K562 (cell line): ENCODE data around the gene UFC1. TPM values are rescaled to one million over a fixed set of nuclear protein-coding genes. Genes with fewer than 3 reads are reported as not detected.
A peak's percentile ranks its signal among the peaks of the same experiment; 100 is the strongest.

Experiments
- CTCF ChIP-seq, 3 experiments: IDR thresholded peaks in 2 of 3; conservative IDR thresholded peaks in 1 of 3; 2 replicates each; pipeline ENCODE4 v1.5.1; 2011 to 2012; ENCODE audit warnings: low read length in 3 of 3, mild to moderate bottlenecking in 3 of 3, control low read depth in 2 of 3, improper control_type of control experiment in 1 of 3, inconsistent platforms in 1 of 3, low read depth in 1 of 3, mixed read lengths in 1 of 3, moderate library complexity in 1 of 3; ENCODE audit not compliant: insufficient read depth in 2 of 3
- DPF2 ChIP-seq: fragments of 450-650 bp; IDR thresholded peaks from 2 replicates; pipeline ENCODE4 v1.6.1; 2016
- ETV5 ChIP-seq: sonication (generic); formaldehyde crosslinking; IDR thresholded peaks from 2 replicates; pipeline ENCODE4 v1.4.0; 2020; ENCODE audit warnings: low read depth, mild to moderate bottlenecking, missing genetic modification reagents
- EZH2 ChIP-seq: IDR thresholded peaks from 2 replicates; pipeline ENCODE4 v1.6.1; 2012; ENCODE audit warnings: low read depth, mild to moderate bottlenecking, inconsistent platforms, low read length, borderline replicate concordance
- HNRNPH1 ChIP-seq: fragments of 200-400 bp; formaldehyde crosslinking; optimal IDR thresholded peaks from 2 replicates; pipeline ENCODE3; 2017; ENCODE audit warnings: low read depth, mild to moderate bottlenecking, low read length, moderate library complexity
- MTA1 ChIP-seq: fragments of 450-650 bp; IDR thresholded peaks from 2 replicates; pipeline ENCODE4 v1.6.1; 2017; ENCODE audit warnings: borderline replicate concordance
- MYNN ChIP-seq, 2 experiments: sonication (generic); formaldehyde crosslinking in 1 of 2; IDR thresholded peaks; 2 replicates each; pipeline versions ENCODE4 v1.5.0 to v1.6.1; 2016 to 2020; ENCODE audit warnings: antibody characterized with exemption in 1 of 2, missing genetic modification reagents in 1 of 2
- POLR3G ChIP-seq: IDR thresholded peaks from 2 replicates; pipeline ENCODE4 v1.6.1; 2011; ENCODE audit not compliant: insufficient read length, insufficient replicate concordance; ENCODE audit errors: extremely low read depth
- PREB ChIP-seq: sonication (generic); formaldehyde crosslinking; IDR thresholded peaks from 2 replicates; pipeline ENCODE4 v1.8.1; 2023; ENCODE audit warnings: mild to moderate bottlenecking, missing genetic modification reagents
- RB1 ChIP-seq: fragments of 450-650 bp; IDR thresholded peaks from 2 replicates; pipeline ENCODE4 v1.6.1; 2017; ENCODE audit warnings: low read depth, mild to moderate bottlenecking
- SAP30 ChIP-seq: fragments of 200-600 bp; sonication (generic); IDR thresholded peaks from 2 replicates; pipeline ENCODE4 v1.6.1; 2012; ENCODE audit warnings: borderline replicate concordance, low read depth, mild to moderate bottlenecking, moderate library complexity, low read length, control low read depth, inconsistent platforms; ENCODE audit not compliant: insufficient read depth, poor library complexity, severe bottlenecking
- STAG1 ChIP-seq: sonication (generic); formaldehyde crosslinking; IDR thresholded peaks from 2 replicates; pipeline ENCODE4 v1.5.0; 2020; ENCODE audit warnings: missing genetic modification reagents, borderline replicate concordance
- ZBTB8A ChIP-seq: fragments of 450-650 bp; IDR thresholded peaks from 2 replicates; pipeline ENCODE4 v1.6.1; 2018; ENCODE audit warnings: mild to moderate bottlenecking, moderate library complexity; ENCODE audit not compliant: partially characterized antibody
- ZNF174 ChIP-seq: fragments of 250-450 bp; sonication (Bioruptor Pico); IDR thresholded peaks from 2 replicates; pipeline ENCODE4 v1.4.0; 2020; ENCODE audit warnings: mild to moderate bottlenecking
- ZNF274 ChIP-seq: IDR thresholded peaks from 2 replicates; pipeline ENCODE4 v1.6.1; 2011; ENCODE audit warnings: low read depth, mild to moderate bottlenecking, low read length, moderate library complexity, borderline replicate concordance
- ZNF311 ChIP-seq: fragments of 250-450 bp; sonication (Bioruptor Pico); IDR thresholded peaks from 2 replicates; pipeline ENCODE4 v1.4.0; 2020; ENCODE audit warnings: mild to moderate bottlenecking, moderate library complexity
- ZNF395 ChIP-seq: fragments of 200-800 bp; sonication (Bioruptor generic); IDR thresholded peaks from 2 replicates; pipeline ENCODE4 v1.6.1; 2017; ENCODE audit warnings: missing genetic modification characterization, missing compliant biosample characterization
- polyA plus RNA-seq, 8 experiments: library from polyadenylated mRNA; depleted of rRNA in 4 of 8; stranded (reverse) in 5 of 8; unstranded in 3 of 8; fragments of >200 nt; fragmentation: Nextera tagmentation in 2 of 8; fragmentation: Illumina TruSeq in 1 of 8; extraction: Ambion mirVana in 2 of 8; extraction: Trizol in 1 of 8; gene quantifications; 2 replicates each; pipeline versions ENCODE4 v1.2.1 to v1.2.3, GENCODE V29; 2011 to 2014; ENCODE audit warnings: inconsistent platforms in 1 of 8, missing spikeins in 1 of 8
- total RNA-seq, 7 experiments: library from RNA; depleted of rRNA in 6 of 7; stranded (reverse); fragments of >200 nt in 6 of 7; fragmentation: Illumina TruSeq in 2 of 7; extraction: Trizol in 2 of 7; gene quantifications; 2 replicates each; pipeline versions ENCODE4 v1.2.1 to v1.2.3, GENCODE V29; 2011 to 2021; ENCODE audit warnings: low replicate concordance in 1 of 7
- TF ChIP-seq, protein P1 (sequence below): sonication (generic); formaldehyde crosslinking; IDR thresholded peaks from 2 replicates; pipeline ENCODE4 v1.4.0; 2020; ENCODE audit warnings: mild to moderate bottlenecking, missing genetic modification reagents

UFC1 gene
- total and polyA plus RNA-seq, 9 of the 15 experiments (the other 6 are each of a cell fraction or from before 2014, with no cell fraction given) = 92.8 to 220 (median 161) TPM

DNA sequence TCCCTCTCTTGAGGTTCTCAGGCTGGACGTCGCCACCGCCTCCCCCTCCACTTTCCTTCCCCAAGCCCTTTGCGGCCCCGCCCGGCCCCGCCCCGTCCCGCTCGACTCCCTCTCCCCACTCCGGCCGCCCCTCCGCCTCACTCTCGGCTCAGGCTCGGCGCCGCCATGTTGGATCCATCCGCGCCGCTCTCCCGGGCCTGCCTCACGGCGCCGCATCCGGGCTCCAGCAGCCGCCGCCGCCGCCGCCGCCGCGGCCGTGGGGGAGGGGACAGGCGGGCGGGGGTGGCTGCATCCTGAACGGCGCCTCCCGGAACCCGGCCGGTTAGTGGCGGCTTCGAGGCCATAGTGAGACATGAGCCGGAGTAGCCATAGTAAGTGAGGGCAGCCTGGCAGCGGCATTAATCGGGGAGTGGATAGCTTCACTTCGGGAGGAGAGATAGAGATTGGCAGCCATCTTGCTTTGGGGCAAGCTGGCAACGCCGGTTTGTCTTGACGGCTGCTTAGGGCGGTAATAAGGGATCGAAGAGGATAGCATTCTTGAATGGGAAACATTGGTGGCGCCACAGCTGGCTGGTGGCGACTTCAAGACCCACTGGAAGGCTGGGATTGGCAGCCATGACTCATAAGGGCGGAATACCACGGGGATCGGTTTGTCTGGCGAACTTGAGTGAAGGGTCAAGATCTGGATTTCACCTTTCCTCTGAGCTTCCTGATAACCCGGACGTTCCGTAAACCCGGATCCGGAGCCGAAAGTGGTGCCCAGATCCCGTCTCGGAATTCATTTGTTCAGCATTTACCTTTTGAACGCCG, 21.2 kb upstream of the UFC1 start, which contains the start of gene DEDD (continued):
- no peak for TF ChIP-seq PREB (CRISPR knock-in tag)
- no peak for TF ChIP-seq ZNF174
- peak; percentile 90 for TF ChIP-seq RB1
- TF ChIP-seq POLR3G = no peak
- no peak for TF ChIP-seq ZNF311 (CRISPR knock-in tag)
- TF ChIP-seq MYNN (IDR thresholded peaks at IDR 0.05) = peak; percentile 55; the same call in 1 of the 2 replicates
- TF ChIP-seq MYNN (CRISPR knock-in tag; IDR thresholded peaks at IDR 0.05) = no peak
- no peak for TF ChIP-seq ZBTB8A
- TF ChIP-seq SAP30 = peak; percentile 71
- TF ChIP-seq ZNF395 (CRISPR knock-in tag) = peak; percentile 92
- no peak for TF ChIP-seq ZNF274
- peak; percentile 59 for TF ChIP-seq ETV5 (CRISPR knock-in tag)
- TF ChIP-seq MTA1 = no peak
- peak in 2 of 3 experiments; percentile 21 to 28; a peak in 1 of 6 replicates for TF ChIP-seq CTCF (IDR thresholded peaks at IDR 0.05 in 2 of 3, conservative IDR thresholded peaks at IDR 0.05 in 1 of 3; ENCODE audit: insufficient read depth in 2 of 3, low read depth in 1 of 3, low read length in 3 of 3)
- no peak for TF ChIP-seq EZH2
- TF ChIP-seq, protein P1, sequence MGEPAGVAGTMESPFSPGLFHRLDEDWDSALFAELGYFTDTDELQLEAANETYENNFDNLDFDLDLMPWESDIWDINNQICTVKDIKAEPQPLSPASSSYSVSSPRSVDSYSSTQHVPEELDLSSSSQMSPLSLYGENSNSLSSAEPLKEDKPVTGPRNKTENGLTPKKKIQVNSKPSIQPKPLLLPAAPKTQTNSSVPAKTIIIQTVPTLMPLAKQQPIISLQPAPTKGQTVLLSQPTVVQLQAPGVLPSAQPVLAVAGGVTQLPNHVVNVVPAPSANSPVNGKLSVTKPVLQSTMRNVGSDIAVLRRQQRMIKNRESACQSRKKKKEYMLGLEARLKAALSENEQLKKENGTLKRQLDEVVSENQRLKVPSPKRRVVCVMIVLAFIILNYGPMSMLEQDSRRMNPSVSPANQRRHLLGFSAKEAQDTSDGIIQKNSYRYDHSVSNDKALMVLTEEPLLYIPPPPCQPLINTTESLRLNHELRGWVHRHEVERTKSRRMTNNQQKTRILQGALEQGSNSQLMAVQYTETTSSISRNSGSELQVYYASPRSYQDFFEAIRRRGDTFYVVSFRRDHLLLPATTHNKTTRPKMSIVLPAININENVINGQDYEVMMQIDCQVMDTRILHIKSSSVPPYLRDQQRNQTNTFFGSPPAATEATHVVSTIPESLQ = no peak
- TF ChIP-seq DPF2 = peak; percentile 72
- no peak for TF ChIP-seq STAG1 (CRISPR knock-in tag)
- no peak for TF ChIP-seq HNRNPH1
